ENCODE data around the gene OR2T34. TPM values are rescaled to one million over a fixed set of nuclear protein-coding genes. Genes with fewer than 3 reads are reported as not detected.

OR2T34 gene
- total RNA-seq, 4 donors from 2014 or later, result not detected

- no peak for TF ChIP-seq CTCF (IDR thresholded peaks at IDR 0.05)
- DNase-seq (ENCODE audit: low spot score) (no peak), ATAC-seq (ENCODE audit: low FRiP score) (no peak)
Observed at GRCh38 chr1:248610301-248610700, 35.7 kb upstream of the OR2T34 start.

GRCh38 chr1:248599396-248599795, 24.8 kb upstream of the OR2T34 start:
- DNase-seq (ENCODE audit: low spot score) (no peak), ATAC-seq (ENCODE audit: low FRiP score) (no peak)
- TF ChIP-seq CTCF (IDR thresholded peaks at IDR 0.05), result no peak

GRCh38 chr1:248597589-248597988, 23.0 kb upstream of the OR2T34 start, which contains the start of gene OR2T10:
Gene OR2T10 (minus strand): TSS chr1:248597700. CDS start chr1:248593768, 3,932 bp downstream.
- DNase-seq (ENCODE audit: low spot score) (no peak), ATAC-seq (ENCODE audit: low FRiP score) (no peak)
- no peak for TF ChIP-seq CTCF (IDR thresholded peaks at IDR 0.05)

GRCh38 chr1:248596615-248597014, 22.1 kb upstream of the OR2T34 start:
- no peak for TF ChIP-seq CTCF (IDR thresholded peaks at IDR 0.05)
- no peak for ATAC-seq (ENCODE audit: low FRiP score)
- no peak for DNase-seq (ENCODE audit: low spot score)

DNA sequence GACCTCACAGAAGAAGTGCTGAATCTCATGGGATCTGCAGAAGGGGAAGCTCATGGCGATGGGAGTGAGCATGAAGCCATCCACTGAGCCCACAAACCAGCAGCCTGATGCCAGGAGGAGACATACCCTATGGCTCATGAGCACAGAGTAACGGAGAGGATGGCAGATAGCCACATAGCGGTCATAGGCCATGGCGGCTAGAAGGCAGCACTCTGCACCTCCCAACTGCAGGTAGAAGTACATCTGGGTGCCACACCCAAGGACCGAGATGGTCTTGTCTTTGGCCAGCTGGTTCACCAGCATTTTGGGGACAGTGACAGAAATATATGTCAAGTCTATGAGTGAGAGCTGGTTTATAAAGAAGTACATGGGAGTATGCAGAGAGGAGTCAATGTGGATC, 18.7 kb upstream of the OR2T34 start:
- no peak for TF ChIP-seq CTCF (IDR thresholded peaks at IDR 0.05)
- ATAC-seq (ENCODE audit: low FRiP score), result no peak
- DNase-seq (ENCODE audit: low spot score), result no peak

DNA sequence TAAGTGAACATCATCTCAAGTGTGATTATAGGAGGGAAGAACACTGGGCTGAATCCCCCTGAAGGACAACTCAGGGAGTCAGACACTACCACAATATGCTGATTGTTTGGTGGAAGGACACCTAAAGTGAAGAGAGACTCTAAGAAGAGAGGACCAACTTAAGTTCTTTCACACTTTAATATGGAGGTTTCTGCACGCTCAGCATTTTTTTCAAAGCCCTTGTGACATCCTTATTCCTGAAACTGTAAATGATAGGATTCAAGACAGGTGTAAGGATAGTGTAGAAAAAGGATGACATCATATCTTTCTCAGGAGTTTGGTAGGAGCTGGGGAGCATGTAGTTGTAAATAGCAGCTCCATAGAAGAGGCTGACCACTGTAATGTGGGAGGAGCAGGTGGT, 18.1 kb upstream of the OR2T34 start:
- DNase-seq (ENCODE audit: low spot score), result no peak

More for the DNA sequence above, 18.1 kb upstream of the OR2T34 start:
- TF ChIP-seq CTCF (IDR thresholded peaks at IDR 0.05), result no peak
- no peak for ATAC-seq (ENCODE audit: low FRiP score)

Data from omental fat pad (tissue), 4 donors.